ENCODE data around the gene SHROOM4.

DNA sequence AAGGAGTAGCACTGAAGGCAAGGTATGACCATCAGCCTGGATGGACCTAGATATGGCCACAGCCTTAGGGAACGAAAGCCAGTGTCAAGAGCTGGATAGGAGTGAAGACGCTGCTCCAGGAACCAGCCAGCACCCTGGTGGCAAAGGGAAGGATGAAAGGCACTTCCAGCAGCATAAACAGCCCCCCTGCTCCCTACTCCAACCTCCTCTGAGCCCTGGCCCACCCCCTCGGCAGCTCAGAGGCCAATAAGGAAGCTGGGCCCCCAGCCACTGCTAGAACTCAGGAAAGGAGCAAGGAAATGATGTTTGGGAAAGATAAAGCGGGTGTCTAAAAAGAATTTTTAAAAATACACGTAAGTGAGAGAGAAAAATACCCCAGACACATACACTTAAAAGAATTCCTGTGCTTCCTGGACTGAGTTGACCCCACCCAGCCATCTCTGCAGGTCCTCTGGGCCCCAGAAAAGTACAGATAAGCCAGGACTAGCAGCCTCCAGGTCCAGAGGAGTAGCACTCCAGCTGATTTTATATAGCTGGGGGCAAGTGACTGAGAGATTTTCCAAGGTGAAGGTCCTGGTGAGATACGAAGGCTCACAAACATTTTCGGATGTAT lies 170.4 kb downstream of the SHROOM4 start:
- TF ChIP-seq, protein P1, sequence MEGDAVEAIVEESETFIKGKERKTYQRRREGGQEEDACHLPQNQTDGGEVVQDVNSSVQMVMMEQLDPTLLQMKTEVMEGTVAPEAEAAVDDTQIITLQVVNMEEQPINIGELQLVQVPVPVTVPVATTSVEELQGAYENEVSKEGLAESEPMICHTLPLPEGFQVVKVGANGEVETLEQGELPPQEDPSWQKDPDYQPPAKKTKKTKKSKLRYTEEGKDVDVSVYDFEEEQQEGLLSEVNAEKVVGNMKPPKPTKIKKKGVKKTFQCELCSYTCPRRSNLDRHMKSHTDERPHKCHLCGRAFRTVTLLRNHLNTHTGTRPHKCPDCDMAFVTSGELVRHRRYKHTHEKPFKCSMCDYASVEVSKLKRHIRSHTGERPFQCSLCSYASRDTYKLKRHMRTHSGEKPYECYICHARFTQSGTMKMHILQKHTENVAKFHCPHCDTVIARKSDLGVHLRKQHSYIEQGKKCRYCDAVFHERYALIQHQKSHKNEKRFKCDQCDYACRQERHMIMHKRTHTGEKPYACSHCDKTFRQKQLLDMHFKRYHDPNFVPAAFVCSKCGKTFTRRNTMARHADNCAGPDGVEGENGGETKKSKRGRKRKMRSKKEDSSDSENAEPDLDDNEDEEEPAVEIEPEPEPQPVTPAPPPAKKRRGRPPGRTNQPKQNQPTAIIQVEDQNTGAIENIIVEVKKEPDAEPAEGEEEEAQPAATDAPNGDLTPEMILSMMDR (IDR thresholded peaks at IDR 0.05): no peak
- TF ChIP-seq, protein P2, sequence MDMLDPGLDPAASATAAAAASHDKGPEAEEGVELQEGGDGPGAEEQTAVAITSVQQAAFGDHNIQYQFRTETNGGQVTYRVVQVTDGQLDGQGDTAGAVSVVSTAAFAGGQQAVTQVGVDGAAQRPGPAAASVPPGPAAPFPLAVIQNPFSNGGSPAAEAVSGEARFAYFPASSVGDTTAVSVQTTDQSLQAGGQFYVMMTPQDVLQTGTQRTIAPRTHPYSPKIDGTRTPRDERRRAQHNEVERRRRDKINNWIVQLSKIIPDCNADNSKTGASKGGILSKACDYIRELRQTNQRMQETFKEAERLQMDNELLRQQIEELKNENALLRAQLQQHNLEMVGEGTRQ (CRISPR knock-in tag; IDR thresholded peaks at IDR 0.05): no peak
- TF ChIP-seq, protein P3, sequence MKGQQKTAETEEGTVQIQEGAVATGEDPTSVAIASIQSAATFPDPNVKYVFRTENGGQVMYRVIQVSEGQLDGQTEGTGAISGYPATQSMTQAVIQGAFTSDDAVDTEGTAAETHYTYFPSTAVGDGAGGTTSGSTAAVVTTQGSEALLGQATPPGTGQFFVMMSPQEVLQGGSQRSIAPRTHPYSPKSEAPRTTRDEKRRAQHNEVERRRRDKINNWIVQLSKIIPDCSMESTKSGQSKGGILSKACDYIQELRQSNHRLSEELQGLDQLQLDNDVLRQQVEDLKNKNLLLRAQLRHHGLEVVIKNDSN (CRISPR knock-in tag; IDR thresholded peaks at IDR 0.05): no peak
- no peak for TF ChIP-seq TCF7 (CRISPR knock-in tag; IDR thresholded peaks at IDR 0.05; ENCODE audit: low read depth)
- no peak for TF ChIP-seq SMAD3 (CRISPR knock-in tag; IDR thresholded peaks at IDR 0.05; ENCODE audit: borderline replicate concordance)
- TF ChIP-seq ZNF219 (CRISPR knock-in tag; IDR thresholded peaks at IDR 0.05; ENCODE audit: borderline replicate concordance): no peak

All from WTC11 (cell line).